Mesendoderm (in vitro differentiated cells): ENCODE data around the gene PGM1.

Source experiments
- DNase-seq: peaks from one replicate; pipeline ENCODE4 v3.0.0; 2013
- H2AK5ac ChIP-seq: 2 replicates; pipeline ENCODE4 v1.6.1; 2013; ENCODE audit warnings: low read length, inconsistent platforms
- H2BK120ac ChIP-seq: 2 replicates; pipeline ENCODE4 v1.6.1; 2013; ENCODE audit warnings: low read depth, mild to moderate bottlenecking, low read length, moderate library complexity, mixed read lengths
- H2BK15ac ChIP-seq: replicated peaks from 2 replicates; pipeline ENCODE4 v1.6.1; 2013; ENCODE audit warnings: low read depth, mild to moderate bottlenecking, moderate library complexity
- H2BK5ac ChIP-seq: 2 replicates; pipeline ENCODE4 v1.6.1; 2013; ENCODE audit warnings: low read length, inconsistent platforms
- H3K18ac ChIP-seq: 2 replicates; pipeline ENCODE4 v1.6.1; 2013; ENCODE audit warnings: mild to moderate bottlenecking, low read length, mixed read lengths
- H3K23ac ChIP-seq: one replicate; pipeline ENCODE4 v1.6.1; 2013; ENCODE audit warnings: low read length
- H3K27ac ChIP-seq: 2 replicates; pipeline ENCODE4 v1.5.1; 2013; ENCODE audit warnings: low read depth, mild to moderate bottlenecking, inconsistent platforms, low read length, moderate library complexity
- H3K27me3 ChIP-seq: 2 replicates; pipeline ENCODE4 v1.6.1; 2013; ENCODE audit warnings: low read length, control low read depth, mild to moderate bottlenecking, inconsistent platforms; ENCODE audit not compliant: insufficient read depth, poor library complexity
- H3K36me3 ChIP-seq: 2 replicates; pipeline ENCODE4 v1.6.1; 2013; ENCODE audit warnings: low read length, inconsistent platforms; ENCODE audit not compliant: control insufficient read depth, insufficient read depth
- H3K4ac ChIP-seq: one replicate; pipeline ENCODE4 v1.6.1; 2013; ENCODE audit warnings: low read depth, mild to moderate bottlenecking, low read length, moderate library complexity
- H3K4me1 ChIP-seq: 2 replicates; pipeline ENCODE4 v1.6.1; 2013; ENCODE audit warnings: low read depth, low read length, inconsistent platforms; ENCODE audit not compliant: control insufficient read depth
- H3K4me2 ChIP-seq: 2 replicates; pipeline ENCODE4 v1.6.1; 2013; ENCODE audit warnings: low read length
- H3K4me3 ChIP-seq: 2 replicates; pipeline ENCODE4 v1.5.1; 2013; ENCODE audit warnings: mild to moderate bottlenecking, low read length
- H3K56ac ChIP-seq: one replicate; pipeline ENCODE4 v1.6.1; 2013; ENCODE audit warnings: low read length
- H3K79me1 ChIP-seq: 2 replicates; pipeline ENCODE4 v1.6.1; 2013; ENCODE audit warnings: low read length, inconsistent platforms
- H3K79me2 ChIP-seq: 2 replicates; pipeline ENCODE4 v1.6.1; 2013; ENCODE audit warnings: mild to moderate bottlenecking, low read length; ENCODE audit not compliant: control insufficient read depth, insufficient read depth
- H3K9ac ChIP-seq: 2 replicates; pipeline ENCODE4 v1.6.1; 2013; ENCODE audit warnings: low read length, inconsistent platforms
- H4K5ac ChIP-seq: one replicate; pipeline ENCODE4 v1.6.1; 2013; ENCODE audit warnings: low read length
- H4K8ac ChIP-seq: one replicate; pipeline ENCODE4 v1.6.1; 2013; ENCODE audit warnings: low read depth, mild to moderate bottlenecking, control low read depth, low read length, moderate library complexity
- WGBS: extraction: QIAGEN DNeasy Blood & Tissue Kit; methylation state at CpG from one replicate; pipeline ENCODE4 v1.1.7; 2013; ENCODE audit warnings: low lambda C conversion rate, missing lambda C conversion rate; ENCODE audit not compliant: insufficient coverage; ENCODE audit errors: extremely low coverage; 5-methylcytosine and 5-hydroxymethylcytosine counted together

PGM1 gene

GRCh38 chr1:63628607-63629006, 35.4 kb downstream of the PGM1 start:
- WGBS: no CpG with 5 or more reads among the region's 1 CpG
- no peak overlapping the region for H2BK120ac ChIP-seq
- no peaks in the 10 kb centered on the region for H3K27me3 ChIP-seq
- H3K56ac ChIP-seq: no peak overlapping the region
- no peak overlapping the region for H3K4ac ChIP-seq
- no peak overlapping the region for H4K5ac ChIP-seq
- no peak overlapping the region for H3K27ac ChIP-seq
- no peak overlapping the region for H3K9ac ChIP-seq
- no peak overlapping the region for H4K8ac ChIP-seq
- H2AK5ac ChIP-seq: no peak overlapping the region
- no peak overlapping the region for H3K18ac ChIP-seq
- no peaks in the 10 kb centered on the region for H3K79me2 ChIP-seq
- H2BK15ac ChIP-seq: no peak overlapping the region
- no peak overlapping the region for H3K4me2 ChIP-seq
- no peaks in the 10 kb centered on the region for H3K36me3 ChIP-seq
- peaks cover 4% of the 10 kb centered on the region for H3K79me1 ChIP-seq
- H3K4me1 ChIP-seq: peaks cover 2% of the 10 kb centered on the region
- no peak overlapping the region for H3K4me3 ChIP-seq
- DNase-seq: no peak
- H3K23ac ChIP-seq: no peak overlapping the region
- no peak overlapping the region for H2BK5ac ChIP-seq

GRCh38 chr1:63630238-63630637, 37.0 kb downstream of the PGM1 start:
- H3K56ac ChIP-seq: no peak overlapping the region
- no peak overlapping the region for H2BK120ac ChIP-seq
- no peak overlapping the region for H2BK5ac ChIP-seq
- no peak overlapping the region for H3K27ac ChIP-seq
- no peaks in the 10 kb centered on the region for H3K4me1 ChIP-seq
- no peak overlapping the region for H4K8ac ChIP-seq
- H3K9ac ChIP-seq: no peak overlapping the region
- no peak overlapping the region for H3K4me3 ChIP-seq
- no CpG with 5 or more reads among the region's 4 CpGs for WGBS
- H3K27me3 ChIP-seq: no peaks in the 10 kb centered on the region
- no peak for DNase-seq
- H4K5ac ChIP-seq: no peak overlapping the region
- no peaks in the 10 kb centered on the region for H3K79me2 ChIP-seq
- H2BK15ac ChIP-seq: no peak overlapping the region
- H3K36me3 ChIP-seq: no peaks in the 10 kb centered on the region
- H3K18ac ChIP-seq: no peak overlapping the region
- no peak overlapping the region for H3K4me2 ChIP-seq
- H3K79me1 ChIP-seq: peaks cover 3% of the 10 kb centered on the region
- no peak overlapping the region for H2AK5ac ChIP-seq
- no peak overlapping the region for H3K23ac ChIP-seq
- no peak overlapping the region for H3K4ac ChIP-seq

GRCh38 chr1:63630666-63631065, 37.5 kb downstream of the PGM1 start:
- Histone ChIP-seq H3K4me3 (no peak overlapping the region), H2BK15ac (no peak overlapping the region), H3K79me2 (no peaks in the 10 kb centered on the region), H3K56ac (no peak overlapping the region), H3K23ac (no peak overlapping the region), H3K79me1 (peaks cover 3% of the 10 kb centered on the region), H2BK5ac (no peak overlapping the region), H2AK5ac (no peak overlapping the region), H3K9ac (no peak overlapping the region), H3K4me2 (no peak overlapping the region), H4K5ac (no peak overlapping the region), H3K4me1 (no peaks in the 10 kb centered on the region), H3K18ac (no peak overlapping the region), H2BK120ac (no peak overlapping the region), H3K27me3 (no peaks in the 10 kb centered on the region), H3K36me3 (no peaks in the 10 kb centered on the region), H3K4ac (no peak overlapping the region), H3K27ac (no peak overlapping the region), H4K8ac (no peak overlapping the region)
- DNase-seq: no peak
- no CpG with 5 or more reads among the region's 1 CpG for WGBS

- H3K9ac ChIP-seq: no peak overlapping the region
- no peak overlapping the region for H3K23ac ChIP-seq
- no peak overlapping the region for H2BK15ac ChIP-seq
- no peaks in the 10 kb centered on the region for H3K27me3 ChIP-seq
- H3K4me3 ChIP-seq: no peak overlapping the region
- no peaks in the 10 kb centered on the region for H3K79me2 ChIP-seq
- H3K4ac ChIP-seq: no peak overlapping the region
- H3K36me3 ChIP-seq: peaks cover 2% of the 10 kb centered on the region
- WGBS: no CpG with 5 or more reads among the region's 5 CpGs
- DNase-seq: no peak
- H4K5ac ChIP-seq: no peak overlapping the region
- no peak overlapping the region for H2BK120ac ChIP-seq
- no peak overlapping the region for H3K27ac ChIP-seq
- no peak overlapping the region for H4K8ac ChIP-seq
- peaks cover 3% of the 10 kb centered on the region for H3K79me1 ChIP-seq
- no peaks in the 10 kb centered on the region for H3K4me1 ChIP-seq
- H3K18ac ChIP-seq: no peak overlapping the region
- no peak overlapping the region for H2AK5ac ChIP-seq
- H3K56ac ChIP-seq: no peak overlapping the region
- no peak overlapping the region for H3K4me2 ChIP-seq
- H2BK5ac ChIP-seq: no peak overlapping the region
Measured at GRCh38 chr1:63632110-63632509, 38.9 kb downstream of the PGM1 start.

- no peaks in the 10 kb centered on the region for H3K79me2 ChIP-seq
- no peaks in the 10 kb centered on the region for H3K27me3 ChIP-seq
- H3K4me2 ChIP-seq: no peak overlapping the region
- H4K5ac ChIP-seq: no peak overlapping the region
- H2BK5ac ChIP-seq: no peak overlapping the region
- no peak overlapping the region for H2BK120ac ChIP-seq
- H2AK5ac ChIP-seq: no peak overlapping the region
- H2BK15ac ChIP-seq: no peak overlapping the region
- H4K8ac ChIP-seq: no peak overlapping the region
- no peak overlapping the region for H3K27ac ChIP-seq
- no CpG with 5 or more reads among the region's 4 CpGs for WGBS
- H3K79me1 ChIP-seq: no peaks in the 10 kb centered on the region
- H3K9ac ChIP-seq: no peak overlapping the region
- no peaks in the 10 kb centered on the region for H3K4me1 ChIP-seq
- no peak for DNase-seq
- H3K4ac ChIP-seq: no peak overlapping the region
- H3K56ac ChIP-seq: no peak overlapping the region
- no peak overlapping the region for H3K23ac ChIP-seq
- H3K4me3 ChIP-seq: no peak overlapping the region
- peaks cover 2% of the 10 kb centered on the region for H3K36me3 ChIP-seq
- no peak overlapping the region for H3K18ac ChIP-seq
Measured at GRCh38 chr1:63633281-63633680, 40.1 kb downstream of the PGM1 start.

GRCh38 chr1:63634471-63634870, 41.3 kb downstream of the PGM1 start:
- Histone ChIP-seq H3K4ac (no peak overlapping the region), H4K5ac (no peak overlapping the region), H3K27me3 (no peaks in the 10 kb centered on the region), H3K4me3 (no peak overlapping the region), H2BK5ac (no peak overlapping the region), H3K27ac (no peak overlapping the region), H4K8ac (no peak overlapping the region), H3K56ac (no peak overlapping the region), H2AK5ac (no peak overlapping the region), H3K9ac (no peak overlapping the region), H3K79me1 (no peaks in the 10 kb centered on the region), H2BK120ac (no peak overlapping the region), H3K36me3 (peaks cover 7% of the 10 kb centered on the region), H3K79me2 (no peaks in the 10 kb centered on the region), H3K4me2 (no peak overlapping the region), H2BK15ac (no peak overlapping the region), H3K18ac (no peak overlapping the region), H3K23ac (no peak overlapping the region), H3K4me1 (no peaks in the 10 kb centered on the region)
- no peak for DNase-seq
- WGBS: no CpG with 5 or more reads among the region's 4 CpGs
